Mesenchymal stem cell (in vitro differentiated cells and primary cell): ENCODE results near the gene MXD4.

ENCODE experiments used
- DNase-seq: peaks from one replicate; pipeline ENCODE4 v3.0.0-alpha.2; 2013
- H2AFZ ChIP-seq: one replicate; pipeline ENCODE4 v1.6.1; 2013; ENCODE audit warnings: low read depth, mild to moderate bottlenecking, control low read depth, inconsistent platforms, low read length, moderate library complexity
- H2AK5ac ChIP-seq: 2 replicates; pipeline ENCODE4 v1.6.1; 2013; ENCODE audit warnings: low read length, moderate library complexity, mild to moderate bottlenecking, inconsistent platforms; ENCODE audit not compliant: severe bottlenecking
- H2BK120ac ChIP-seq: one replicate; pipeline ENCODE4 v1.6.1; 2013; ENCODE audit warnings: low read depth, mild to moderate bottlenecking, inconsistent platforms, low read length, moderate library complexity
- H2BK12ac ChIP-seq, 2 experiments: one replicate each; pipeline ENCODE4 v1.6.1; 2013; ENCODE audit warnings: inconsistent platforms in 2 of 2, low read length in 2 of 2, mild to moderate bottlenecking in 2 of 2, moderate library complexity in 2 of 2, control low read depth in 1 of 2
- H2BK15ac ChIP-seq: one replicate; pipeline ENCODE4 v1.6.1; 2013; ENCODE audit warnings: mild to moderate bottlenecking, low read depth, inconsistent platforms; ENCODE audit not compliant: poor library complexity, severe bottlenecking
- H2BK5ac ChIP-seq: 2 replicates; pipeline ENCODE4 v1.6.1; 2013; ENCODE audit warnings: low read depth, mild to moderate bottlenecking, low read length, control low read depth, inconsistent platforms; ENCODE audit not compliant: poor library complexity, severe bottlenecking
- H3K14ac ChIP-seq, 2 experiments: one replicate each; pipeline ENCODE4 v1.6.1; 2013; ENCODE audit warnings: inconsistent platforms in 2 of 2, low read length in 2 of 2, control low read depth in 1 of 2, mild to moderate bottlenecking in 1 of 2, moderate library complexity in 1 of 2
- H3K18ac ChIP-seq, 2 experiments: one replicate each; pipeline ENCODE4 v1.6.1; 2013; ENCODE audit warnings: inconsistent platforms in 2 of 2, low read length in 2 of 2, control low read depth in 1 of 2, low read depth in 1 of 2, mild to moderate bottlenecking in 1 of 2
- H3K23ac ChIP-seq, 2 experiments: one replicate each; pipeline ENCODE4 v1.6.1; 2013; ENCODE audit warnings: inconsistent platforms in 2 of 2, low read length in 2 of 2, mild to moderate bottlenecking in 2 of 2, moderate library complexity in 2 of 2, control low read depth in 1 of 2
- H3K27ac ChIP-seq: 2 replicates; pipeline ENCODE4 v1.5.1; 2013; ENCODE audit warnings: mild to moderate bottlenecking, moderate library complexity, low read length, control low read depth, inconsistent platforms; ENCODE audit not compliant: poor library complexity, severe bottlenecking
- H3K27me3 ChIP-seq, 2 experiments: 2 replicates each; pipeline versions ENCODE4 v1.6.1 to v1.7.0; 2013; ENCODE audit warnings: low read length in 2 of 2, mild to moderate bottlenecking in 2 of 2, moderate library complexity in 2 of 2, control low read depth in 1 of 2, inconsistent platforms in 1 of 2; ENCODE audit not compliant: control insufficient read depth in 1 of 2, insufficient read depth in 1 of 2
- H3K36me3 ChIP-seq, 2 experiments: 2 replicates each; pipeline versions ENCODE4 v1.6.1 to v1.7.0; 2013; ENCODE audit warnings: low read length in 2 of 2, control low read depth in 1 of 2, inconsistent platforms in 1 of 2, low read depth in 1 of 2, mild to moderate bottlenecking in 1 of 2; ENCODE audit not compliant: insufficient read depth in 2 of 2, control insufficient read depth in 1 of 2
- H3K4ac ChIP-seq, 2 experiments: one replicate each; pipeline ENCODE4 v1.6.1; 2013; ENCODE audit warnings: inconsistent platforms in 2 of 2, low read length in 2 of 2, mild to moderate bottlenecking in 2 of 2, moderate library complexity in 2 of 2, control low read depth in 1 of 2, low read depth in 1 of 2
- H3K4me1 ChIP-seq: 2 replicates; pipeline ENCODE4 v1.6.1; 2013; ENCODE audit warnings: low read depth, low read length, control low read depth; ENCODE audit not compliant: control insufficient read depth, insufficient read depth
- H3K4me2 ChIP-seq: 2 replicates; pipeline ENCODE4 v1.6.1; 2013; ENCODE audit warnings: low read length, mild to moderate bottlenecking, inconsistent platforms; ENCODE audit not compliant: poor library complexity, severe bottlenecking
- H3K4me3 ChIP-seq, 2 experiments: 2 replicates each; pipeline versions ENCODE4 v1.5.1 to v1.7.0; 2013; ENCODE audit warnings: low read length in 2 of 2, mild to moderate bottlenecking in 2 of 2, control low read depth in 1 of 2, low read depth in 1 of 2; ENCODE audit not compliant: insufficient read depth in 1 of 2
- H3K79me1 ChIP-seq: replicated peaks from 2 replicates; pipeline ENCODE4 v1.6.1; 2013; ENCODE audit warnings: mild to moderate bottlenecking, control low read depth, low read length, inconsistent platforms; ENCODE audit not compliant: poor library complexity, severe bottlenecking
- H3K9ac ChIP-seq: 2 replicates; pipeline ENCODE4 v1.7.0; 2013; ENCODE audit warnings: mild to moderate bottlenecking, low read length, moderate library complexity
- H3K9me3 ChIP-seq: 2 replicates; pipeline ENCODE4 v1.7.0; 2013; ENCODE audit warnings: mild to moderate bottlenecking, low read length; ENCODE audit not compliant: control insufficient read depth
- H4K8ac ChIP-seq: one replicate; pipeline ENCODE4 v1.6.1; 2013; ENCODE audit warnings: inconsistent platforms, mild to moderate bottlenecking, low read length, moderate library complexity
- H4K91ac ChIP-seq: one replicate; pipeline ENCODE4 v1.6.1; 2013; ENCODE audit warnings: mild to moderate bottlenecking, low read length, inconsistent platforms
- WGBS: methylation state at CpG from one replicate; pipeline ENCODE4 v1.1.7; 2013; ENCODE audit warnings: mixed read lengths; 5-methylcytosine and 5-hydroxymethylcytosine counted together

The MXD4 gene

GRCh38 chr4:2291705-2292645 is 30.1 kb upstream of the MXD4 start:
- DNase-seq, result no peak
- H3K23ac ChIP-seq, result no peak overlapping the region

DNA sequence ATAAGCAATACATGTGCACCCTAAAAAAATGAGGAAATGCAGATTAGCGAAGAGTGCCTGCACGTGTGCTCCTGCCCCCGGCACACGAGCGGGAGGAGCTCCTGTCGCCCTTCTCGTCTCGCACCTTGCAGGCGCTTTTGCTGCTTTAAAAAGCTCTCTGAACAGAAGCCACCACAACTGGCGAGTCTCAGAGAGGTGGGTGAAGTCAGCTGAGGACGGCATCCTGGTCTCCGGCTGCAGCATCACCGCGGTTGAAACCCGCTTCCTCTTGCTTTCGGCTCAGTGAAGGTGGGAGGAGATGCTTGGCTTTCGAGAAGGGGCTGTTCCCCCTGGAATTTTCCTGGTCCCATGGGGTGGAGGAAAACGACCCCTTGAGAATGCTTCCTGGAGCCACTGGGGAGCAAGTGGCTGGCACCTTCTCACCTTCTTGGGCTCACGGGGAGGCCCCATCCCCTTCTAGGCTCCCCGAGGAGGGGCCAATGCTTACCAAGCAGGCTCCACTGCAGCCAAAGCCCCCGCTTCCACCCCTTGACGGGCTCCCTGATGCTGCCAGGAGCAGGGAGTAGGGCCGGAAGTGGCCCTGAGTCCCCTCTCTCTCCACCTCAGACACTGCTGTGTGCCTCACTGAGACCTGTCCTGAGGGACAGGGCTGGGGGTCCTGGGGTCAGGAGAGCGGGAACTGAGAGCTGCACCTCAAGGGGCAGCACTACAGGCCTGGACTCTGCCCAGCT is 29.2 kb upstream of the MXD4 start:
- H2BK12ac ChIP-seq, result no peak overlapping the region
- 82% methylated on average over 23 of the region's 24 CpGs for WGBS

More at GRCh38 chr4:2291705-2292645, 30.1 kb upstream of the MXD4 start:
- H3K9me3 ChIP-seq, result no peaks in the 10 kb centered on the region
- H2BK15ac ChIP-seq, result no peak overlapping the region
- H3K36me3 ChIP-seq, result peaks cover 0 to 55% of the 10 kb centered on the region in 2 experiments
- H3K27ac ChIP-seq, result no peak overlapping the region
- no peak overlapping the region for H2AFZ ChIP-seq
- H2AK5ac ChIP-seq, result no peak overlapping the region
- H3K79me1 ChIP-seq, result peaks cover 40% of the 10 kb centered on the region
- peak overlapping the region in 1 of 2 experiments; percentile 76 for H3K14ac ChIP-seq
- no peak overlapping the region for H2BK5ac ChIP-seq
- no peak overlapping the region for H2BK120ac ChIP-seq
- H2BK12ac ChIP-seq, result no peak overlapping the region
- H3K4me2 ChIP-seq, result no peak overlapping the region
- H3K27me3 ChIP-seq, result no peaks in the 10 kb centered on the region
- no peak overlapping the region for H3K18ac ChIP-seq
- no peak overlapping the region for H4K91ac ChIP-seq
- peak overlapping the region; percentile 27 for H3K9ac ChIP-seq
- H3K4me1 ChIP-seq, result peaks cover 12% of the 10 kb centered on the region
- no peak overlapping the region for H3K4ac ChIP-seq
- 85% methylated on average over 20 of the region's 20 CpGs for WGBS
- H3K4me3 ChIP-seq, result no peak overlapping the region
- no peak overlapping the region for H4K8ac ChIP-seq

DNA sequence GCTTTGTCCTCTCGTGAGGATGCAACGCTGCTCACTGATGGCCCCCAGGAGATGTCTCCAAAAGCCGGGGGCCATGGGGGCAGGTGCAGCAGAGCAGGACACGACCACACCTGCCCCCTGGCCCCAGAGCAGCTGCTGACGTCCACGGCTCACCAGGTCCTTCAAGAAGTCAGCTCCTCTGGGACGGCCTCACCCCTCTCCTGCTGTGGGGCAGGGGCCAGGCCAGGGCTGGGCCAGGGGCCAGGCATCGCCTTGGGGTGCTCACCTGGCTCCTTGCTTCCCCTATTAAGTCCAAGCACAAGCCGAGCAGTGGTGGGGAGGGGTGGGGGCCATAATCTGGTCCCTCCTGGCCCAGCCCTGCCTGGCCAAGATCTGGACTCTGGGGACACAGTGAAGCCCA is 28.6 kb upstream of the MXD4 start:
- DNase-seq, result no peak
- Histone ChIP-seq H2AK5ac (no peak overlapping the region), H2AFZ (no peak overlapping the region), H3K4me2 (no peak overlapping the region), H3K79me1 (peaks cover 25% of the 10 kb centered on the region), H3K27ac (no peak overlapping the region), H3K36me3 (peaks cover 0 to 53% of the 10 kb centered on the region in 2 experiments), H4K8ac (no peak overlapping the region), H3K18ac (no peak overlapping the region), H3K9me3 (no peaks in the 10 kb centered on the region), H2BK5ac (no peak overlapping the region), H2BK120ac (no peak overlapping the region), H3K14ac (no peak overlapping the region), H3K27me3 (no peaks in the 10 kb centered on the region), H3K23ac (no peak overlapping the region), H3K4me1 (peaks cover 13% of the 10 kb centered on the region), H2BK12ac (no peak overlapping the region), H3K9ac (no peak overlapping the region), H3K4me3 (no peak overlapping the region), H2BK15ac (no peak overlapping the region), H3K4ac (no peak overlapping the region), H4K91ac (no peak overlapping the region)
- WGBS, result 88% methylated on average over 9 of the region's 9 CpGs

More for the DNA sequence above, 29.2 kb upstream of the MXD4 start:
- H3K4me3 ChIP-seq, result no peak overlapping the region
- no peak overlapping the region for H3K9ac ChIP-seq
- H3K4ac ChIP-seq, result no peak overlapping the region
- H3K27ac ChIP-seq, result no peak overlapping the region
- H3K23ac ChIP-seq, result no peak overlapping the region
- peaks cover 0 to 53% of the 10 kb centered on the region in 2 experiments for H3K36me3 ChIP-seq
- no peak for DNase-seq
- no peak overlapping the region for H3K14ac ChIP-seq
- H3K4me1 ChIP-seq, result peaks cover 13% of the 10 kb centered on the region
- no peak overlapping the region for H4K91ac ChIP-seq
- H3K27me3 ChIP-seq, result no peaks in the 10 kb centered on the region
- H3K18ac ChIP-seq, result no peak overlapping the region
- no peak overlapping the region for H2BK5ac ChIP-seq
- no peak overlapping the region for H2AFZ ChIP-seq
- no peak overlapping the region for H4K8ac ChIP-seq
- no peak overlapping the region for H2BK120ac ChIP-seq
- H2BK15ac ChIP-seq, result no peak overlapping the region
- no peaks in the 10 kb centered on the region for H3K9me3 ChIP-seq
- peaks cover 32% of the 10 kb centered on the region for H3K79me1 ChIP-seq
- H2AK5ac ChIP-seq, result no peak overlapping the region
- H3K4me2 ChIP-seq, result no peak overlapping the region

DNA sequence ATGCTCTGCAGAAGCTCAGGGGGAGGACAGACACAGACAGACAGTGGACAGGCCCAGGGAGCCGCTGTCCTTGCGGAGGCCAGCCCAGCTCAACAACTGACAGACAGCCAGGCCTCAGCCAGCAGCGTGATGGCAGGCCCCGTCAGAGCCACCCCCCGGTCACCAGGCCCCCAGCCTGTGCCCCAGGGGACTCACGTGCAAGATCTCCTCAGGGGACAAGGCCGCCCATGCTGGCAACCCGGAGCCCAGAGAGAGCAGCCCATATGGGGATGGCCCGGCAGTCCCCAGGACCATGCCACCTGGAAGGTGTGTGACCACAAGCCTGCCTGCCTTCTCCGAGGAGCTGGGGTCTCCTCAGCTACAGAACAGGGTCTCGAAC is 28.0 kb upstream of the MXD4 start:
- Histone ChIP-seq H2AK5ac (no peak overlapping the region), H3K9ac (no peak overlapping the region), H3K27ac (no peak overlapping the region), H4K8ac (no peak overlapping the region), H2AFZ (no peak overlapping the region), H3K23ac (no peak overlapping the region), H3K9me3 (no peaks in the 10 kb centered on the region), H3K4me2 (no peak overlapping the region), H2BK5ac (no peak overlapping the region), H3K14ac (no peak overlapping the region), H2BK12ac (no peak overlapping the region), H3K79me1 (peaks cover 23% of the 10 kb centered on the region), H2BK15ac (no peak overlapping the region), H3K18ac (no peak overlapping the region), H3K27me3 (no peaks in the 10 kb centered on the region), H3K4ac (no peak overlapping the region), H3K36me3 (peaks cover 0 to 57% of the 10 kb centered on the region in 2 experiments), H4K91ac (no peak overlapping the region), H2BK120ac (no peak overlapping the region), H3K4me1 (peaks cover 13% of the 10 kb centered on the region), H3K4me3 (no peak overlapping the region)
- DNase-seq, result no peak
- WGBS, result 90% methylated on average over 11 of the region's 11 CpGs
